ENCODE data around the gene ANTXR1. TPM values are rescaled to one million over a fixed set of nuclear protein-coding genes. Genes with fewer than 3 reads are reported as not detected.

ANTXR1 gene
- total RNA-seq, 1 experiment from 2014 or later = 33.1 TPM

DNA sequence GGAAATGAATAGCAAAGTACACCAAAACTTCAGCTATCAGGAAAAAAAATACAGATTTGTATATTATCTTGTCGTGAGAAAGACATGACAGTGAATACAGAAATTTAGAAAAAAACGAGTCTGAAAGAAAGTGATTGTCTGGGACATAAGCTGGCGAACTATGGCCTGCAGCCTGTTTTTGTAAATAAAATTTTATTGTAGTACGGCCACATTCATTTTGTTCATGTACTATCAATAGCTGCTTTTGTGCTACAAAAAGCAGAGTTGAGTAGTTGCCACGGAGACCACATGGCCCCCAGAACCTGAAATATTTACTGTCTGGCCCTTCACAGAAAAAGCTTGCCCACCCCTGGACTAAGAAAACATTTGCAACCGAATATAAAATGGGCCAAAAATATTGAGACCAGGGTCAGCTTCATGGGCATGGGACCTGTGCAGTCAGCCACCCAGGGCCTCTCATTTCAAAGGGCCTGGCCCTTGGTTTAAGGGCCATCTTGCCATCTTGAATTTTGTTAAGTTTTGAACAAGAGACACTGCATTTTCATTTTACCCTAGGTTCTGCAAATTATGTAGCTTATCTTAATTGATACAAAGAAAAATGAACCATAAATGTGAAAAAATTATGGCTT lies 17.9 kb downstream of the ANTXR1 start:
- BruUV-seq (replicated peaks) = no TSS peak
- no peak for DNase-seq (ENCODE audit: unreplicated experiment)
- Mint-ChIP-seq H3K36me3 (ENCODE audit: insufficient read depth, unreplicated experiment) (no peaks in the 10 kb centered on the region), H3K27ac (ENCODE audit: low read depth, unreplicated experiment) (no peak overlapping the region), H3K4me3 (ENCODE audit: unreplicated experiment) (no peak overlapping the region), H3K27me3 (ENCODE audit: insufficient read depth, unreplicated experiment) (no peaks in the 10 kb centered on the region), H3K9me3 (ENCODE audit: unreplicated experiment) (no peaks in the 10 kb centered on the region), H3K4me1 (ENCODE audit: insufficient read depth, unreplicated experiment) (no peaks in the 10 kb centered on the region)
- TF ChIP-seq, protein P1, sequence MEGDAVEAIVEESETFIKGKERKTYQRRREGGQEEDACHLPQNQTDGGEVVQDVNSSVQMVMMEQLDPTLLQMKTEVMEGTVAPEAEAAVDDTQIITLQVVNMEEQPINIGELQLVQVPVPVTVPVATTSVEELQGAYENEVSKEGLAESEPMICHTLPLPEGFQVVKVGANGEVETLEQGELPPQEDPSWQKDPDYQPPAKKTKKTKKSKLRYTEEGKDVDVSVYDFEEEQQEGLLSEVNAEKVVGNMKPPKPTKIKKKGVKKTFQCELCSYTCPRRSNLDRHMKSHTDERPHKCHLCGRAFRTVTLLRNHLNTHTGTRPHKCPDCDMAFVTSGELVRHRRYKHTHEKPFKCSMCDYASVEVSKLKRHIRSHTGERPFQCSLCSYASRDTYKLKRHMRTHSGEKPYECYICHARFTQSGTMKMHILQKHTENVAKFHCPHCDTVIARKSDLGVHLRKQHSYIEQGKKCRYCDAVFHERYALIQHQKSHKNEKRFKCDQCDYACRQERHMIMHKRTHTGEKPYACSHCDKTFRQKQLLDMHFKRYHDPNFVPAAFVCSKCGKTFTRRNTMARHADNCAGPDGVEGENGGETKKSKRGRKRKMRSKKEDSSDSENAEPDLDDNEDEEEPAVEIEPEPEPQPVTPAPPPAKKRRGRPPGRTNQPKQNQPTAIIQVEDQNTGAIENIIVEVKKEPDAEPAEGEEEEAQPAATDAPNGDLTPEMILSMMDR (IDR thresholded peaks at IDR 0.05; ENCODE audit: unreplicated experiment) = no peak
- ChIA-PET POLR2A (interaction anchor here (0.6 kb wide), 1 partner anchor 467 kb away, joined by 4 read pairs; no protein-coding TSS in a partner anchor), CTCF (interaction anchor here (0.6 to 1.0 kb wide), 3 partner anchors 275 to 618 kb away, joined by 3 to 4 read pairs (median 3); no protein-coding TSS in a partner anchor)
- intact Hi-C loops (cut with micrococcal nuclease) = no loop called here

DNA sequence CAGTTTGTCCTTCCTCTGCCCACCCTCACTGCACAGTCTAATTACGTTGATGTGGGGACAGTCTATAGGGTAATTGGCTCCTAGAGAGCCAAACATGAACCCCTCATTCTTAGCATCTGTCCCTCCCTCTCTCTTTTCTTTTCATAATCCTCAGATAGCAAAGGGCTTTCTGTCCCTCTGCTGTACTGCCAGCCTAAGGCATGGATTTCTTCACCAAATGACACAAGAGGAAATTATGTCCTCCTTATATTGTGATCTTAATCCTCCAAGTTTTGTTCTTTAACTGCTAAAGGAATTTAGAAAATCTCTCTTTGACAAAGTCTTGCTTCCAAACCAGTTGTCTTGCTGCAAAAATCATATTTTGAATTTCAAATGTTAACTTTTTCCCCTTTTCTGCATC lies 18.5 kb downstream of the ANTXR1 start:
- H3K27ac Mint-ChIP-seq (ENCODE audit: low read depth, unreplicated experiment) = no peak overlapping the region
- H3K4me1 Mint-ChIP-seq (ENCODE audit: insufficient read depth, unreplicated experiment) = no peaks in the 10 kb centered on the region
- no peak for DNase-seq (ENCODE audit: unreplicated experiment)
- H3K27me3 Mint-ChIP-seq (ENCODE audit: insufficient read depth, unreplicated experiment) = no peaks in the 10 kb centered on the region
- no peaks in the 10 kb centered on the region for H3K36me3 Mint-ChIP-seq (ENCODE audit: insufficient read depth, unreplicated experiment)
- TF ChIP-seq, protein P1 (IDR thresholded peaks at IDR 0.05; ENCODE audit: unreplicated experiment) = no peak
- no TSS peak for BruUV-seq (replicated peaks)
- intact Hi-C loops (cut with micrococcal nuclease) = no loop called here
- ChIA-PET CTCF (interaction anchor here (1.0 kb wide), 1 partner anchor 275 kb away, joined by 4 read pairs; no protein-coding TSS in a partner anchor), POLR2A (no interaction called here)
- H3K4me3 Mint-ChIP-seq (ENCODE audit: unreplicated experiment) = no peak overlapping the region
- no peaks in the 10 kb centered on the region for H3K9me3 Mint-ChIP-seq (ENCODE audit: unreplicated experiment)

DNA sequence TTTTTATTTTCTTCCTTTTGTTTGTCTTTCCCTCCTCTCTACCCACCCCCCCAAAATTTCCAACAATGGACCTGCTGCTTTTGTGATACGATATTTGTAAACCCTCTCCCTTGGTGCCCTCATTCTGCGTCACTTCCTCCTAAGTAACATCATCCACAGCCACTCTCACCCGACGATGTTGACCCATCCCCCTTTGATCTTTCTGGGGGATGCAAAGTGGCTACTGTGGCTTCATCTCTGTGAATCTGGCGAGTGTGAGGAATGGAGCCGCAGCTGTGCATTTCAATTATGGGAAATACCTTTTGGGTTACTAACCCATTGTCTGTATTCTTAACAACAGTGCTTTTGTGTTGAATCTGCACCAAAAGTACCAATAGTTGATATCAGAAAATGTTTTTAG lies 19.4 kb downstream of the ANTXR1 start:
- ChIA-PET POLR2A (no interaction called here), CTCF (interaction anchor here (0.5 kb wide), 1 partner anchor 105 kb away, joined by 3 read pairs; no protein-coding TSS in a partner anchor)
- Mint-ChIP-seq H3K27me3 (ENCODE audit: insufficient read depth, unreplicated experiment) (no peaks in the 10 kb centered on the region), H3K27ac (ENCODE audit: low read depth, unreplicated experiment) (no peak overlapping the region), H3K4me1 (ENCODE audit: insufficient read depth, unreplicated experiment) (no peaks in the 10 kb centered on the region), H3K9me3 (ENCODE audit: unreplicated experiment) (no peaks in the 10 kb centered on the region), H3K36me3 (ENCODE audit: insufficient read depth, unreplicated experiment) (no peaks in the 10 kb centered on the region), H3K4me3 (ENCODE audit: unreplicated experiment) (no peak overlapping the region)
- BruUV-seq (replicated peaks) = no TSS peak
- TF ChIP-seq, protein P1 (IDR thresholded peaks at IDR 0.05; ENCODE audit: unreplicated experiment) = no peak
- intact Hi-C loops (cut with micrococcal nuclease) = no loop called here
- no peak for DNase-seq (ENCODE audit: unreplicated experiment)

DNA sequence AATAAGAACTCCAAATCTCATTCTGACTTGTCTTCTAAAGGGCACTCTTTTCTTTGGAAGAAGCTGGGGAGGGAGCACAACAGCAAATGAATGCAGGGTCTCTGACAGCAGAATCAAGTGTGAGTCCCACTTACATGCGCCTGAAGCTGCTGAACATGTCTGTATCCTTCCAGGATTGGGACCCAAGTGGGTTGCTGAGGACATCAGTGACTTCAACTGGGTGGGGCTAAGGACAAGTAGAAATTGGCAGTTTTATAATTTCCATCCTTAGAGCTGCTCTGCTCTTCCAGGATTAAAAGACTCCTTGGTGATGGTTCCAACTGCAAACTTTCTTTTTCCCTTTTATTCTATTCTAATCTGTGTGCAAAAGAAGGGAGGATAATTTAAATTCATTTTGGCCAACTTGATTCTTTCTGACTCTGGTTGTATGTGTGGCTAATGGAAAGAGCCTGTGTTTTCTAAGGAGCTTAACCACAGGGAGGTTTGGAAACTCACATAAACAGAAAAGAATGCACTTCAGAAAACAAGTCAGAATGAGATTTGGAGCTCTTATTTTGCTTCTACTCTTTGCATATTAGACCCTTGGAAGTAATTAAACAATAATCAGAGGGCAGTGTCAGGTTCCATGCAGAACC lies 20.6 kb downstream of the ANTXR1 start:
- ChIA-PET CTCF (interaction anchor here (0.6 to 0.9 kb wide), 4 partner anchors 58 to 592 kb away, joined by 3 to 4 read pairs (median 3); partner anchors contain the start of gene FBXO48), POLR2A (no interaction called here)
- H3K27me3 Mint-ChIP-seq (ENCODE audit: insufficient read depth, unreplicated experiment) = no peaks in the 10 kb centered on the region
- no peak overlapping the region for H3K4me3 Mint-ChIP-seq (ENCODE audit: unreplicated experiment)
- no peaks in the 10 kb centered on the region for H3K9me3 Mint-ChIP-seq (ENCODE audit: unreplicated experiment)
- no peak overlapping the region for H3K27ac Mint-ChIP-seq (ENCODE audit: low read depth, unreplicated experiment)
- H3K36me3 Mint-ChIP-seq (ENCODE audit: insufficient read depth, unreplicated experiment) = no peaks in the 10 kb centered on the region
- TF ChIP-seq, protein P1 (IDR thresholded peaks at IDR 0.05; ENCODE audit: unreplicated experiment) = no peak
- no TSS peak for BruUV-seq (replicated peaks)
- intact Hi-C loops (cut with micrococcal nuclease) = no loop called here
- no peaks in the 10 kb centered on the region for H3K4me1 Mint-ChIP-seq (ENCODE audit: insufficient read depth, unreplicated experiment)
- DNase-seq (ENCODE audit: unreplicated experiment) = no peak
